PC-9 (cell line): Measurements from ENCODE around the gene RTN3.

Experiments used
- CTCF ChIP-seq: fragments of 200-600 bp; sonication (generic); conservative IDR thresholded peaks from 2 replicates; pipeline ENCODE4 v1.6.1; 2017; ENCODE audit warnings: mixed run types, antibody characterized with exemption, mild to moderate bottlenecking, moderate library complexity
- EZH2 ChIP-seq: fragments of 200-600 bp; sonication (generic); IDR thresholded peaks from 2 replicates; pipeline ENCODE4 v1.8.0; 2017; ENCODE audit warnings: antibody characterized with exemption, low read depth

DNA sequence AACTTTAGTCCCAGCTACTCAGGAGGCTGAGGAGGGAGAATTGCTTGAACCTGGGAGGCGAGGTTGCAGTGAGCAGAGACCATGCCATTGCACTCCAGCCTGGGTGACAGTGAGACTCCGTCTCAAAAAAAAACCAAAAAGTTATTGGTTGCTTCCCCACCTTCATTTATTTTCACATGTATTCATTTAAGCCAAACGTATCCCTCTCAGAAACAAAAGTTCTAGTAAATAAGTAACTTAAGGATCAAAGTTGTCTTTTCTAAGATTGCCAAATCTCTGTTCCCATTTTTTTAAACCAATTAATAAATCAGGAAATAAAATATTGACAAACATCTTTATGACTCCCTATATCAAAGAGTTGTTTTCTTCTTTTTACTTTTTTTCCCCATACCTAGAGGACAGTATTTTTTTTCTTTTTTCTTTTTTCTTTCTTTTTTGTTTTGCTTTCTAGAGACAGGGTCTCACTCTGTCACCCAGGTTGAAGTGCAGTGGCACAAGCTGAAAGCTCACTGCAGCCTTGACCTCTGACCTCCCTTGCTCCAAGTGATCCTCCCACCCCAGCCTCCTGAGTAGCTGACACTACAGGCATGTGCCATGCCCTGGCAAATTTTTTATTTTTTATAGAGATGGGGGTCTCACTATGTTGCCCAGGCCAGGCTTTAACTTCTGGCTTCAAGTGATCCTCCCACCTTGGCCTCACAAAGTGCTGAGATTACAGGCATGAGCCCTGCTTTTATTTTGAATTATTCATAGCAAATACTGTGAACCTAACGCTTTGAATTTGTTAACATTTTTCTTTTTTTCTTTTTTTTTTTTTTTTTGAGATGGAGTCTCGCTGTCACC is 75.8 kb downstream of the RTN3 start:
- TF ChIP-seq CTCF (no peak), EZH2 (no peak)
